ENCODE data around the gene FAM174A. TPM values are rescaled to one million over a fixed set of nuclear protein-coding genes. Genes with fewer than 3 reads are reported as not detected.
A peak's percentile ranks its signal among the peaks of the same experiment; 100 is the strongest.

Gene FAM174A
- total and polyA plus RNA-seq, 2 of the 4 experiments (the other 2 are of a cell fraction): 2.7 to 10.3 TPM

GRCh38 chr5:100562821-100563220, 27.6 kb downstream of the FAM174A start:
- Histone ChIP-seq H3K27me3 (ENCODE audit: control insufficient read depth, insufficient read depth, low read length) (no peaks in the 10 kb centered on the region), H3K9ac (ENCODE audit: low read depth, low read length) (no peak overlapping the region), H3K36me3 (ENCODE audit: control insufficient read depth, insufficient read depth, low read length) (no peaks in the 10 kb centered on the region), H3K56ac (ENCODE audit: extremely low read depth, insufficient read depth, low read length) (no peak overlapping the region), H3K27ac (ENCODE audit: insufficient read depth, low read length) (no peak overlapping the region), H3K9me3 (ENCODE audit: control insufficient read depth, insufficient read depth, low read length) (no peaks in the 10 kb centered on the region), H3K4me3 (ENCODE audit: insufficient read depth, low read depth, low read length) (no peak overlapping the region), H2AFZ (replicated peaks; ENCODE audit: low read length, poor library complexity) (no peak overlapping the region), H4K20me1 (ENCODE audit: insufficient read depth, low read length) (no peaks in the 10 kb centered on the region), H3K23ac (ENCODE audit: low read depth, low read length) (no peak overlapping the region), H3K4me1 (ENCODE audit: control insufficient read depth, insufficient read depth, low read length) (peaks cover 1% of the 10 kb centered on the region; the same call in 1 of the 2 replicates), H3K79me1 (ENCODE audit: low read depth in 1 of 2, low read length in 2 of 2) (0 out of 4 replicates have a peak, but pooled peaks cover 0 to 2% of the 10 kb centered on the region in 2 experiments), H2BK120ac (ENCODE audit: low read depth, low read length) (no peak overlapping the region), H3K4me2 (ENCODE audit: low read depth, low read length) (no peak overlapping the region), H3K14ac (replicated peaks; ENCODE audit: low read depth, low read length) (no peak overlapping the region), H2BK15ac (ENCODE audit: low read depth, low read length) (no peak overlapping the region), H2AK9ac (replicated peaks; ENCODE audit: low read depth, low read length, poor library complexity) (no peak overlapping the region), H2BK5ac (ENCODE audit: low read depth, low read length, poor library complexity, severe bottlenecking) (no peak overlapping the region), H2AK5ac (ENCODE audit: low read depth, low read length) (no peak overlapping the region), H2BK20ac (ENCODE audit: low read depth, low read length) (no peak overlapping the region), H4K8ac (ENCODE audit: low read depth in 2 of 2, low read length in 2 of 2) (no peak overlapping the region), H3K9me1 (ENCODE audit: insufficient read depth, low read length) (no peaks in the 10 kb centered on the region), H4K5ac (ENCODE audit: low read depth, low read length) (no peak overlapping the region), H3K18ac (ENCODE audit: low read depth, low read length) (no peak overlapping the region), H4K91ac (ENCODE audit: insufficient read depth, low read depth, low read length) (no peak overlapping the region), H3K4ac (ENCODE audit: low read depth, low read length) (no peak overlapping the region)
- BruUV-seq (replicated peaks): no TSS peak
- in situ Hi-C loops (cut with MboI; ENCODE audit: low sequenced_read_pairs) (no loop called here), dilution Hi-C loops (cut with HindIII; ENCODE audit: low sequenced_read_pairs, unreplicated experiment) (no loop called here), intact Hi-C loops (cut with micrococcal nuclease) (no loop called here)
- TF ChIP-seq NFE2L2 (IDR thresholded peaks at IDR 0.05; ENCODE audit: low read depth, low read length) (peak; percentile 36; the same call in 1 of the 2 replicates), POLR2A (IDR thresholded peaks at IDR 0.05; ENCODE audit: low read depth, low read length) (no peak)
- ChIA-PET CTCF (no interaction called here), POLR2A (ENCODE audit: unreplicated experiment) (no interaction called here)
- ATAC-seq (ENCODE audit: low read depth): no peak
- DNase-seq: no peak
